K562 (cell line): ENCODE data around the gene MYL11. TPM values are rescaled to one million over a fixed set of nuclear protein-coding genes. Genes with fewer than 3 reads are reported as not detected.

Experiments
- ARID1B ChIP-seq: fragments of 450-650 bp; IDR thresholded peaks from 2 replicates; pipeline ENCODE4 v1.6.1; 2016; ENCODE audit warnings: antibody characterized with exemption, mild to moderate bottlenecking, inconsistent platforms
- HDAC8 ChIP-seq: fragments of 450-650 bp; IDR thresholded peaks from 2 replicates; pipeline ENCODE4 v1.6.1; 2016; ENCODE audit warnings: mild to moderate bottlenecking, missing genetic modification characterization, moderate library complexity, missing compliant biosample characterization
- MEF2D ChIP-seq: conservative IDR thresholded peaks from 2 replicates; pipeline ENCODE4 v1.6.1; 2016; ENCODE audit warnings: low read depth, missing genetic modification characterization, missing compliant biosample characterization
- MYC ChIP-seq, 2 experiments: fragments of 250-450 bp in 1 of 2; sonication (Bioruptor Pico) in 1 of 2; IDR thresholded peaks; 2 replicates each; pipeline versions ENCODE4 v1.5.1 to v1.6.1; 2012 to 2021; ENCODE audit warnings: low read depth in 2 of 2, borderline replicate concordance in 1 of 2, improper control_type of control experiment in 1 of 2, low read length in 1 of 2, mild to moderate bottlenecking in 1 of 2, moderate library complexity in 1 of 2
- NCOA4 ChIP-seq: fragments of 450-650 bp; IDR thresholded peaks from 2 replicates; pipeline ENCODE4 v1.6.1; 2018; ENCODE audit warnings: mild to moderate bottlenecking; ENCODE audit not compliant: partially characterized antibody
- THRAP3 ChIP-seq: fragments of 450-650 bp; IDR thresholded peaks from 2 replicates; pipeline ENCODE4 v1.6.1; 2016; ENCODE audit warnings: mild to moderate bottlenecking, inconsistent platforms, borderline replicate concordance
- XRCC5 ChIP-seq: fragments of 200-400 bp; formaldehyde crosslinking; IDR thresholded peaks from 2 replicates; pipeline ENCODE4 v1.6.1; 2017; ENCODE audit warnings: low read depth, mild to moderate bottlenecking, low read length
- ZNF146 ChIP-seq: IDR thresholded peaks from one replicate; pipeline ENCODE4 v1.6.1; 2018; ENCODE audit warnings: missing compliant biosample characterization; ENCODE audit not compliant: unreplicated experiment
- polyA plus RNA-seq, 8 experiments: library from polyadenylated mRNA; depleted of rRNA in 4 of 8; stranded (reverse) in 5 of 8; unstranded in 3 of 8; fragments of >200 nt; fragmentation: Nextera tagmentation in 2 of 8; fragmentation: Illumina TruSeq in 1 of 8; extraction: Ambion mirVana in 2 of 8; extraction: Trizol in 1 of 8; gene quantifications; 2 replicates each; pipeline versions ENCODE4 v1.2.1 to v1.2.3, GENCODE V29; 2011 to 2014; ENCODE audit warnings: inconsistent platforms in 1 of 8, missing spikeins in 1 of 8
- total RNA-seq, 7 experiments: library from RNA; depleted of rRNA in 6 of 7; stranded (reverse); fragments of >200 nt in 6 of 7; fragmentation: Illumina TruSeq in 2 of 7; extraction: Trizol in 2 of 7; gene quantifications; 2 replicates each; pipeline versions ENCODE4 v1.2.1 to v1.2.3, GENCODE V29; 2011 to 2021; ENCODE audit warnings: low replicate concordance in 1 of 7
- TF ChIP-seq, protein P1 (sequence below): fragments of 450-650 bp; IDR thresholded peaks from 2 replicates; pipeline ENCODE4 v1.6.1; 2016; ENCODE audit warnings: mild to moderate bottlenecking

The MYL11 gene
- total and polyA plus RNA-seq, 9 of the 15 experiments (the other 6 are each of a cell fraction or from before 2014, with no cell fraction given) = 0.31 to 1.5 (median 0.73) TPM; not detected in 4

DNA sequence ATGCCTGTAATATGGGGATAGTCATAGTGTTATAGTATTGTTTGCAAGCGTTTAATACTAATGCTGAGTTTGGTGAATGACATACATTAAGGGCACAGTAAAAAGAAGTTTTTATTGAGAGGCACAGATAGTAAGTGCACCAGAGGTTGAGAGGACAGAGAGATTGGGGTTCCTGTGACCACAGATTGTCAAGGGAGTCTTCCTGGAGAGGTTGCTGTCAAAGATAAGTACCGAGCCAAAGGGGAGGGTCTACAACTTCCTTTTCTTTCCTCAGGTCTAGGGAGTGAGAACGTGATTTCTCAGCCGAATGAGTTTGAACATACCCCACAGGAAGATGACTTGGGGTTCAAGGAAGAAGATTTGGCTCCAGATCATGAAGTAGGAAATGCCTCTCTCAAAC is 22.5 kb downstream of the MYL11 start (continued):
- TF ChIP-seq, protein P1, sequence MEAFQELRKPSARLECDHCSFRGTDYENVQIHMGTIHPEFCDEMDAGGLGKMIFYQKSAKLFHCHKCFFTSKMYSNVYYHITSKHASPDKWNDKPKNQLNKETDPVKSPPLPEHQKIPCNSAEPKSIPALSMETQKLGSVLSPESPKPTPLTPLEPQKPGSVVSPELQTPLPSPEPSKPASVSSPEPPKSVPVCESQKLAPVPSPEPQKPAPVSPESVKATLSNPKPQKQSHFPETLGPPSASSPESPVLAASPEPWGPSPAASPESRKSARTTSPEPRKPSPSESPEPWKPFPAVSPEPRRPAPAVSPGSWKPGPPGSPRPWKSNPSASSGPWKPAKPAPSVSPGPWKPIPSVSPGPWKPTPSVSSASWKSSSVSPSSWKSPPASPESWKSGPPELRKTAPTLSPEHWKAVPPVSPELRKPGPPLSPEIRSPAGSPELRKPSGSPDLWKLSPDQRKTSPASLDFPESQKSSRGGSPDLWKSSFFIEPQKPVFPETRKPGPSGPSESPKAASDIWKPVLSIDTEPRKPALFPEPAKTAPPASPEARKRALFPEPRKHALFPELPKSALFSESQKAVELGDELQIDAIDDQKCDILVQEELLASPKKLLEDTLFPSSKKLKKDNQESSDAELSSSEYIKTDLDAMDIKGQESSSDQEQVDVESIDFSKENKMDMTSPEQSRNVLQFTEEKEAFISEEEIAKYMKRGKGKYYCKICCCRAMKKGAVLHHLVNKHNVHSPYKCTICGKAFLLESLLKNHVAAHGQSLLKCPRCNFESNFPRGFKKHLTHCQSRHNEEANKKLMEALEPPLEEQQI = no peak
- TF ChIP-seq XRCC5 (no peak), HDAC8 (no peak), ZNF146 (CRISPR knock-in tag) (no peak), THRAP3 (no peak), ARID1B (peak; percentile 26; the same call in 1 of the 2 replicates), MEF2D (tag) (no peak), MYC (IDR thresholded peaks at IDR 0.05; ENCODE audit: low read depth, low read length) (no peak), MYC (CRISPR knock-in tag; IDR thresholded peaks at IDR 0.05; ENCODE audit: borderline replicate concordance, low read depth) (no peak), NCOA4 (no peak)
